SU-DHL-6 (cell line): ENCODE results near the gene RASA3.

ENCODE experiments used
- H2AFZ ChIP-seq: fragments of 200-600 bp; sonication (generic); 2 replicates; pipeline ENCODE4 v1.6.1; 2014; ENCODE audit warnings: low read depth, mild to moderate bottlenecking, moderate library complexity, mixed read lengths, antibody characterized with exemption, low read length; ENCODE audit not compliant: severe bottlenecking
- H3F3A ChIP-seq: fragments of 200-600 bp; shearing (Covaris generic); 2 replicates; pipeline ENCODE4 v1.6.0; 2016; ENCODE audit warnings: antibody characterized with exemption, mild to moderate bottlenecking; ENCODE audit not compliant: insufficient read depth
- H3K27ac ChIP-seq: fragments of 200-600 bp; sonication (generic); 2 replicates; pipeline ENCODE4 v1.5.1; 2016; ENCODE audit warnings: low read depth, mild to moderate bottlenecking, low read length, moderate library complexity, mixed read lengths
- H3K27me3 ChIP-seq: fragments of 200-600 bp; sonication (generic), shearing (Covaris generic); 2 replicates; pipeline ENCODE4 v1.6.0; 2014; ENCODE audit warnings: mild to moderate bottlenecking, low read length
- H3K36me3 ChIP-seq: fragments of 200-600 bp; sonication (generic); 2 replicates; pipeline ENCODE4 v1.6.1; 2014; ENCODE audit warnings: mild to moderate bottlenecking, low read length, mixed read lengths
- H3K4me2 ChIP-seq: fragments of 300-600, 200-600 bp; shearing (Covaris generic), sonication (generic); 2 replicates; pipeline ENCODE4 v1.6.0; 2014; ENCODE audit warnings: low read length, low read depth, mild to moderate bottlenecking; ENCODE audit not compliant: poor library complexity, severe bottlenecking
- H3K4me3 ChIP-seq: fragments of 200-600 bp; sonication (generic); 2 replicates; pipeline ENCODE4 v1.5.1; 2014; ENCODE audit warnings: antibody characterized with exemption, low read length, mild to moderate bottlenecking, mixed read lengths; ENCODE audit not compliant: insufficient read depth, poor library complexity, severe bottlenecking
- H3K79me2 ChIP-seq: fragments of 200-600 bp; sonication (generic); 2 replicates; pipeline ENCODE4 v1.6.1; 2014; ENCODE audit warnings: mild to moderate bottlenecking, low read length, moderate library complexity; ENCODE audit not compliant: insufficient read depth
- H3K9ac ChIP-seq: fragments of 200-600 bp; sonication (generic); 2 replicates; pipeline ENCODE4 v1.7.0; 2014; ENCODE audit warnings: mild to moderate bottlenecking, low read length
- H3K9me2 ChIP-seq: fragments of 200-600 bp; sonication (generic); replicated peaks from 2 replicates; pipeline ENCODE4 v1.6.1; 2014; ENCODE audit warnings: low read length; ENCODE audit not compliant: insufficient read depth
- H3K9me3 ChIP-seq: fragments of 200-600 bp; sonication (generic); 2 replicates; pipeline ENCODE4 v1.6.1; 2014; ENCODE audit warnings: low read length, mixed read lengths; ENCODE audit not compliant: insufficient read depth
- H4K20me1 ChIP-seq: fragments of 200-600 bp; sonication (generic); 2 replicates; pipeline ENCODE4 v1.6.1; 2014; ENCODE audit warnings: low read depth, mild to moderate bottlenecking, antibody characterized with exemption, low read length, moderate library complexity, mixed read lengths
- EZH2phosphoT487 ChIP-seq: fragments of 200-600 bp; sonication (generic), shearing (Covaris generic); conservative IDR thresholded peaks from 2 replicates; pipeline ENCODE4 v1.6.1; 2018; ENCODE audit warnings: mild to moderate bottlenecking, antibody characterized with exemption, low read length, moderate library complexity, mixed read lengths
- TF ChIP-seq, protein P1 (sequence below): fragments of 200-600 bp; sonication (generic); IDR thresholded peaks from one replicate; pipeline ENCODE4 v1.5.1; 2017; ENCODE audit warnings: antibody characterized with exemption, mild to moderate bottlenecking, low read length, moderate library complexity; ENCODE audit not compliant: insufficient read depth, poor library complexity, severe bottlenecking

RASA3 gene

DNA sequence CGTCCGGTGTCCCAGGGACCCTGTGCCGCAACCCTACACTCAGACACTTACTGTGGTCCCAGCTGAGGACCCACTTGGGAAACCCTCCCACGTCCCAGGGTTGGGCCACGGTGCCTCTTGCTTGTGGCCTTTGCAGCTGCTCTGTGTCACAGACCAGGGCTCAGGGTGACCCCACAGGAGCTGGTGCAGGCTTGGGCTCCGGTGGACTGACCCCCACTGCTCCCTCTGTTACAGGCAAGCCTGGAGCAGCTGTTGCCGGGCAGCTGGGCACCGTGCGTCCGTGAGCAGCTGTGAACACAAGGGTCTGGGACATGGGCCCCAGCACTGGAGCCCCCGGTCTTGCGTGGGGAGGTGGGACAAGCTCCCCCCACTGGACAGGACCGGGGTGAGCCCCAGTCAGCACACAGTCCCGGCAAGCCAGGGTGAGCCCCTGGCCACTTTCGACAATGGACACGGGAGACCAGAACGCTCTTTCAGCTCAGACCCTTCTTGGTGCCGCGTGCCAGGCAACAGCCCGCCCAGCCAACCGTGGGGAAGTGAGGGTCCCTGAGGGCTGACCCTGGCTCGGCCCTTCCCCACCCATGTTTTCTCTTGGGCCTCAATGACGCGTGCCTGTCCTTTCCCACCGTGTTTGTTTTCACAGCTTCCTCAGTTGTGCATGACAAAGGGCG, 92.8 kb downstream of the RASA3 start:
- no peak overlapping the region for H3K27ac ChIP-seq
- H3K9me3 ChIP-seq: no peaks in the 10 kb centered on the region
- no peaks in the 10 kb centered on the region for H3K27me3 ChIP-seq
- no peak overlapping the region for H3K9ac ChIP-seq
- H3K79me2 ChIP-seq: no peaks in the 10 kb centered on the region
- no peaks in the 10 kb centered on the region for H3K36me3 ChIP-seq
- TF ChIP-seq, protein P1, sequence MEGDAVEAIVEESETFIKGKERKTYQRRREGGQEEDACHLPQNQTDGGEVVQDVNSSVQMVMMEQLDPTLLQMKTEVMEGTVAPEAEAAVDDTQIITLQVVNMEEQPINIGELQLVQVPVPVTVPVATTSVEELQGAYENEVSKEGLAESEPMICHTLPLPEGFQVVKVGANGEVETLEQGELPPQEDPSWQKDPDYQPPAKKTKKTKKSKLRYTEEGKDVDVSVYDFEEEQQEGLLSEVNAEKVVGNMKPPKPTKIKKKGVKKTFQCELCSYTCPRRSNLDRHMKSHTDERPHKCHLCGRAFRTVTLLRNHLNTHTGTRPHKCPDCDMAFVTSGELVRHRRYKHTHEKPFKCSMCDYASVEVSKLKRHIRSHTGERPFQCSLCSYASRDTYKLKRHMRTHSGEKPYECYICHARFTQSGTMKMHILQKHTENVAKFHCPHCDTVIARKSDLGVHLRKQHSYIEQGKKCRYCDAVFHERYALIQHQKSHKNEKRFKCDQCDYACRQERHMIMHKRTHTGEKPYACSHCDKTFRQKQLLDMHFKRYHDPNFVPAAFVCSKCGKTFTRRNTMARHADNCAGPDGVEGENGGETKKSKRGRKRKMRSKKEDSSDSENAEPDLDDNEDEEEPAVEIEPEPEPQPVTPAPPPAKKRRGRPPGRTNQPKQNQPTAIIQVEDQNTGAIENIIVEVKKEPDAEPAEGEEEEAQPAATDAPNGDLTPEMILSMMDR: no peak
- no peak for TF ChIP-seq EZH2phosphoT487
- no peaks in the 10 kb centered on the region for H3K9me2 ChIP-seq
- H3F3A ChIP-seq: no peaks in the 10 kb centered on the region
- H3K4me3 ChIP-seq: no peak overlapping the region
- no peak overlapping the region for H3K4me2 ChIP-seq
- H4K20me1 ChIP-seq: no peaks in the 10 kb centered on the region
- no peak overlapping the region for H2AFZ ChIP-seq

DNA sequence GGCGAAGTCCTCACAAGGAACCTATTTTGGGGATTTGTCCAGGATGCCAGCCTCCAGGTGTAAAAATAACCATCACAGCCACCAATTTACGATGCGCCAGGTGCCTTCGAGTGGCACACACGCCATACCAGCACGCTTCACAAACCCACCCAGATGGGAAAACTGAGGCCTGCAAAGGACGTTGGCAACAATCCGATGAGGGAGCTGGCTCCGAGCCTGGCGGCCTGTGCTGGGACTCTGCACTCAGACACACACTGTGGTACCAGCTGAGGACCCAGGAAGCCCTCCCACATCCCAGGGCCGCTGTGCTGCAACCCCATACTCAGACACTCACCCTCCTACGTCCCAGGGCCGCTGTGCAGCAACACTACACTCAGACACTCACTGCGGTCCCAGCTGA, 93.5 kb downstream of the RASA3 start:
- Histone ChIP-seq H2AFZ (no peak overlapping the region), H3K9ac (no peak overlapping the region), H3K27me3 (no peaks in the 10 kb centered on the region), H3K9me2 (no peaks in the 10 kb centered on the region), H3K79me2 (no peaks in the 10 kb centered on the region), H3F3A (no peaks in the 10 kb centered on the region), H4K20me1 (no peaks in the 10 kb centered on the region), H3K4me3 (no peak overlapping the region), H3K27ac (no peak overlapping the region), H3K9me3 (no peaks in the 10 kb centered on the region), H3K36me3 (no peaks in the 10 kb centered on the region), H3K4me2 (no peak overlapping the region)
- TF ChIP-seq, protein P1: no peak
- TF ChIP-seq EZH2phosphoT487: no peak

DNA sequence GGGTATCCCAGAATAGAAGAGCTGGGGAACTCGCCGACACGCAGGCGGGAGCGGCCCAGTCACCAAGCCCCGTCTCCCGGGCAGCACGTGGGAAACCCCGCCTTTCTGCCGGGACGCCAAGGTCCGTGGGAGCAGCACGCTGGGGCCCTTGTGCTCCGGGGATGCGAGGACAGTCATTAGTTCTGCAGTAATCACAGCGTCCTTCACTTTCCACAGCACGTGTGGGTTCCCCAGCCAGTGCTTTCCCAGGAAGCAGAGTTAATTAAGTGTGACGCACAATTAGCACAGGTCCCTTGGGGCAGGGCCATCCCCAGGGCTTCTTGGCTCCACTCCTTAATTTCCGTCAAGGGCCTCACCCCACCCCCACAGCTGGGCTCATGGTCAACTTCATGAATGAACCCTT, 94.2 kb downstream of the RASA3 start:
- H3K4me3 ChIP-seq: no peak overlapping the region
- H3F3A ChIP-seq: no peaks in the 10 kb centered on the region
- H3K4me2 ChIP-seq: no peak overlapping the region
- no peaks in the 10 kb centered on the region for H4K20me1 ChIP-seq
- H3K27me3 ChIP-seq: no peaks in the 10 kb centered on the region
- TF ChIP-seq, protein P1: no peak
- TF ChIP-seq EZH2phosphoT487: no peak
- H2AFZ ChIP-seq: no peak overlapping the region
- H3K36me3 ChIP-seq: no peaks in the 10 kb centered on the region
- H3K9ac ChIP-seq: no peak overlapping the region
- H3K79me2 ChIP-seq: no peaks in the 10 kb centered on the region
- no peak overlapping the region for H3K27ac ChIP-seq
- no peaks in the 10 kb centered on the region for H3K9me2 ChIP-seq
- H3K9me3 ChIP-seq: no peaks in the 10 kb centered on the region
